Osteoblast (primary cell): ENCODE results near the gene FBXW4. TPM values are rescaled to one million over a fixed set of nuclear protein-coding genes. Genes with fewer than 3 reads are reported as not detected.
A peak's percentile ranks its signal among the peaks of the same experiment; 100 is the strongest.

Source experiments
- DNase-seq: peaks from one replicate; pipeline ENCODE4 v3.0.0; 2011; ENCODE audit warnings: low spot score, mixed read lengths; ENCODE audit not compliant: insufficient read length; ENCODE audit errors: missing footprints
- H2AFZ ChIP-seq: 2 replicates; pipeline ENCODE4 v1.6.0; 2011; ENCODE audit warnings: mild to moderate bottlenecking, low read length
- H3K27ac ChIP-seq: 2 replicates; pipeline ENCODE4 v1.5.1; 2011; ENCODE audit warnings: mild to moderate bottlenecking, low read depth, low read length, moderate library complexity
- H3K27me3 ChIP-seq: 2 replicates; pipeline ENCODE4 v1.6.0; 2012; ENCODE audit warnings: mild to moderate bottlenecking, control low read depth, inconsistent platforms, low read length, moderate library complexity; ENCODE audit not compliant: insufficient read depth
- H3K36me3 ChIP-seq: 2 replicates; pipeline ENCODE4 v1.5.1; 2011; ENCODE audit warnings: mild to moderate bottlenecking, low read length, control low read depth, moderate library complexity; ENCODE audit not compliant: insufficient read depth
- H3K4me1 ChIP-seq: 2 replicates; pipeline ENCODE4 v1.5.1; 2011; ENCODE audit warnings: mild to moderate bottlenecking, low read length, control low read depth, moderate library complexity; ENCODE audit not compliant: insufficient read depth
- H3K4me2 ChIP-seq: 2 replicates; pipeline ENCODE4 v1.6.0; 2011; ENCODE audit warnings: mild to moderate bottlenecking, low read length; ENCODE audit not compliant: insufficient read depth
- H3K4me3 ChIP-seq: fragments of 200-600 bp; sonication (generic); 3 replicates; pipeline ENCODE4 v1.5.1; 2012; ENCODE audit warnings: mild to moderate bottlenecking, low read length, inconsistent platforms; ENCODE audit not compliant: insufficient read depth
- H3K79me2 ChIP-seq: 2 replicates; pipeline ENCODE4 v1.6.0; 2012; ENCODE audit warnings: mild to moderate bottlenecking, low read length, control low read depth, inconsistent platforms; ENCODE audit not compliant: insufficient read depth
- H3K9me3 ChIP-seq: 2 replicates; pipeline ENCODE4 v1.5.1; 2011; ENCODE audit warnings: low read depth, low read length, control low read depth
- H4K20me1 ChIP-seq: 2 replicates; pipeline ENCODE4 v1.6.0; 2012; ENCODE audit warnings: mild to moderate bottlenecking, low read length, control low read depth; ENCODE audit not compliant: insufficient read depth
- total RNA-seq: library from RNA; depleted of rRNA; stranded (reverse); fragments of >200 nt; gene quantifications from 2 replicates; pipeline ENCODE4 v1.2.3, GENCODE V29; 2012
- TF ChIP-seq, protein P1 (sequence below): IDR thresholded peaks from 2 replicates; pipeline ENCODE4 v1.5.1; 2011; ENCODE audit warnings: mild to moderate bottlenecking, low read depth, low read length, moderate library complexity; ENCODE audit errors: extremely low read depth

FBXW4 gene
- total RNA-seq, 1 donor: 40.2 TPM

- Histone ChIP-seq H3K36me3 (no peaks in the 10 kb centered on the region), H4K20me1 (no peaks in the 10 kb centered on the region), H3K4me3 (no peak overlapping the region), H3K79me2 (peaks cover 40% of the 10 kb centered on the region), H3K27me3 (no peaks in the 10 kb centered on the region), H3K4me2 (no peak overlapping the region), H2AFZ (no peak overlapping the region), H3K4me1 (peaks cover 16% of the 10 kb centered on the region), H3K27ac (no peak overlapping the region), H3K9me3 (no peaks in the 10 kb centered on the region)
- no peak for DNase-seq
- TF ChIP-seq, protein P1, sequence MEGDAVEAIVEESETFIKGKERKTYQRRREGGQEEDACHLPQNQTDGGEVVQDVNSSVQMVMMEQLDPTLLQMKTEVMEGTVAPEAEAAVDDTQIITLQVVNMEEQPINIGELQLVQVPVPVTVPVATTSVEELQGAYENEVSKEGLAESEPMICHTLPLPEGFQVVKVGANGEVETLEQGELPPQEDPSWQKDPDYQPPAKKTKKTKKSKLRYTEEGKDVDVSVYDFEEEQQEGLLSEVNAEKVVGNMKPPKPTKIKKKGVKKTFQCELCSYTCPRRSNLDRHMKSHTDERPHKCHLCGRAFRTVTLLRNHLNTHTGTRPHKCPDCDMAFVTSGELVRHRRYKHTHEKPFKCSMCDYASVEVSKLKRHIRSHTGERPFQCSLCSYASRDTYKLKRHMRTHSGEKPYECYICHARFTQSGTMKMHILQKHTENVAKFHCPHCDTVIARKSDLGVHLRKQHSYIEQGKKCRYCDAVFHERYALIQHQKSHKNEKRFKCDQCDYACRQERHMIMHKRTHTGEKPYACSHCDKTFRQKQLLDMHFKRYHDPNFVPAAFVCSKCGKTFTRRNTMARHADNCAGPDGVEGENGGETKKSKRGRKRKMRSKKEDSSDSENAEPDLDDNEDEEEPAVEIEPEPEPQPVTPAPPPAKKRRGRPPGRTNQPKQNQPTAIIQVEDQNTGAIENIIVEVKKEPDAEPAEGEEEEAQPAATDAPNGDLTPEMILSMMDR: no peak
These were observed 1.7 kb upstream of the FBXW4 start for GRCh38 chr10:101696632-101697031.

DNA sequence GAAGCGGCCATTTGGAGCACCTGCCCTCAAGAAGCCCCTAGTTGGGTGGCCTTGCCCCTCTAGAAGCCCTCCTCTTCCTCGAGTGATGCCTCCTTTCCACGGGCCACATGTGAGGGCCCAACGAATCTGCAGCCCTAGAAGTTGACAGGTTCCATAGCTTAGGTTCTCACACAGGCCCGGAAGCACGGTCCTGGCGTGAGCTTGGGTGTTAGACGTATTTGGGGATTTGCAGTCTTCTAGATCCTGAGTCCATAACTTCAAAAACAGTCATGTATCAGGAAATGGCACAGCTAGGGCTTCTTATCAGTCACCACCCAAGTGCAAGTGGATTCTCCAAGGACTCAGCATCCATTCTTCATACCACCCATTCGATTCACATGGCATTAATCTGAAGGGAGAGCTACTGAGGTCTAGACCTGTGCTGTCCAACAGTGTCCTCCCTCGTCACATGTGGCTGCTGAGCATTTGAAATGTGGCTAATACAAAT, 477 bp upstream of the FBXW4 start:
- Histone ChIP-seq H3K4me2 (peak overlapping the region; percentile 84), H3K36me3 (no peaks in the 10 kb centered on the region), H3K4me1 (peaks cover 16% of the 10 kb centered on the region), H3K4me3 (peak overlapping the region; percentile 93), H3K27me3 (no peaks in the 10 kb centered on the region), H4K20me1 (peaks cover 8% of the 10 kb centered on the region), H3K79me2 (peaks cover 52% of the 10 kb centered on the region), H3K27ac (peak overlapping the region; percentile 11), H3K9me3 (no peaks in the 10 kb centered on the region), H2AFZ (peak overlapping the region; percentile 93)
- DNase-seq: no peak
- TF ChIP-seq, protein P1: no peak

GRCh38 chr10:101693978-101694673, 844 bp downstream of the FBXW4 start:
- Histone ChIP-seq H4K20me1 (peaks cover 9% of the 10 kb centered on the region), H3K4me1 (peaks cover 16% of the 10 kb centered on the region), H3K4me2 (peak overlapping the region; percentile 84), H3K27me3 (no peaks in the 10 kb centered on the region), H3K79me2 (peaks cover 65% of the 10 kb centered on the region), H3K27ac (peak overlapping the region; percentile 93), H2AFZ (peak overlapping the region; percentile 99), H3K9me3 (no peaks in the 10 kb centered on the region), H3K36me3 (no peaks in the 10 kb centered on the region), H3K4me3 (peak overlapping the region; percentile 93)
- peak; percentile 92 for DNase-seq
- TF ChIP-seq, protein P1: no peak

GRCh38 chr10:101693651-101693977, 1.4 kb downstream of the FBXW4 start:
- H2AFZ ChIP-seq: peak overlapping the region; percentile 99
- peak; percentile 85 for DNase-seq
- peaks cover 16% of the 10 kb centered on the region for H3K4me1 ChIP-seq
- H3K27ac ChIP-seq: peak overlapping the region; percentile 93
- H3K9me3 ChIP-seq: no peaks in the 10 kb centered on the region
- peak overlapping the region; percentile 84 for H3K4me2 ChIP-seq
- no peaks in the 10 kb centered on the region for H3K36me3 ChIP-seq
- H3K4me3 ChIP-seq: peak overlapping the region; percentile 93
- peaks cover 70% of the 10 kb centered on the region for H3K79me2 ChIP-seq
- TF ChIP-seq, protein P1: no peak
- no peaks in the 10 kb centered on the region for H3K27me3 ChIP-seq
- H4K20me1 ChIP-seq: peaks cover 9% of the 10 kb centered on the region
